KMS-11 (cell line): ENCODE measurements around the gene SORCS1.

Experiments
- H2AFZ ChIP-seq: fragments of 200-600 bp; sonication (generic); 2 replicates; pipeline ENCODE4 v1.6.1; 2016; ENCODE audit warnings: antibody characterized with exemption, mixed run types, low read depth
- H3K27ac ChIP-seq: fragments of 200-600 bp; sonication (generic); 2 replicates; pipeline ENCODE4 v1.6.1; 2016; ENCODE audit warnings: mild to moderate bottlenecking, mixed run types
- H3K27me3 ChIP-seq: fragments of 200-600 bp; sonication (generic); 2 replicates; pipeline ENCODE4 v1.6.1; 2017; ENCODE audit warnings: mild to moderate bottlenecking, low read depth, mixed run types, moderate library complexity; ENCODE audit not compliant: insufficient read depth
- H3K36me3 ChIP-seq: fragments of 200-600 bp; sonication (generic); 2 replicates; pipeline ENCODE4 v1.6.1; 2017; ENCODE audit warnings: mild to moderate bottlenecking, mixed run types; ENCODE audit not compliant: insufficient read depth
- H3K4me1 ChIP-seq: fragments of 200-600 bp; sonication (generic); 2 replicates; pipeline ENCODE4 v1.6.1; 2016; ENCODE audit warnings: mild to moderate bottlenecking, low read depth, mixed run types; ENCODE audit not compliant: poor library complexity, severe bottlenecking
- H3K4me2 ChIP-seq: fragments of 200-600 bp; sonication (generic); 2 replicates; pipeline ENCODE4 v1.7.0; 2016; ENCODE audit warnings: mild to moderate bottlenecking, mixed run types
- H3K4me3 ChIP-seq: fragments of 200-600 bp; sonication (generic); IDR thresholded peaks from 2 replicates; pipeline ENCODE4 v1.6.1; 2017; ENCODE audit warnings: low read depth, low read length, mixed read lengths; ENCODE audit not compliant: insufficient read depth
- H3K79me2 ChIP-seq: fragments of 200-600 bp; sonication (generic); 2 replicates; pipeline ENCODE4 v1.6.1; 2016; ENCODE audit warnings: low read depth, mixed run types; ENCODE audit not compliant: insufficient read depth
- H3K9ac ChIP-seq: fragments of 200-600 bp; sonication (generic); 2 replicates; pipeline ENCODE4 v1.6.1; 2016; ENCODE audit warnings: mild to moderate bottlenecking, mixed run types
- H4K20me1 ChIP-seq: fragments of 200-600 bp; sonication (generic); 2 replicates; pipeline ENCODE4 v1.6.1; 2016; ENCODE audit warnings: mild to moderate bottlenecking, mixed run types; ENCODE audit not compliant: insufficient read depth
- TF ChIP-seq, protein P1 (sequence below): fragments of 200-600 bp; sonication (generic); conservative IDR thresholded peaks from 2 replicates; pipeline ENCODE4 v1.6.1; 2017; ENCODE audit warnings: low read depth, mild to moderate bottlenecking, antibody characterized with exemption, low read length, moderate library complexity, mixed read lengths

The SORCS1 gene

DNA sequence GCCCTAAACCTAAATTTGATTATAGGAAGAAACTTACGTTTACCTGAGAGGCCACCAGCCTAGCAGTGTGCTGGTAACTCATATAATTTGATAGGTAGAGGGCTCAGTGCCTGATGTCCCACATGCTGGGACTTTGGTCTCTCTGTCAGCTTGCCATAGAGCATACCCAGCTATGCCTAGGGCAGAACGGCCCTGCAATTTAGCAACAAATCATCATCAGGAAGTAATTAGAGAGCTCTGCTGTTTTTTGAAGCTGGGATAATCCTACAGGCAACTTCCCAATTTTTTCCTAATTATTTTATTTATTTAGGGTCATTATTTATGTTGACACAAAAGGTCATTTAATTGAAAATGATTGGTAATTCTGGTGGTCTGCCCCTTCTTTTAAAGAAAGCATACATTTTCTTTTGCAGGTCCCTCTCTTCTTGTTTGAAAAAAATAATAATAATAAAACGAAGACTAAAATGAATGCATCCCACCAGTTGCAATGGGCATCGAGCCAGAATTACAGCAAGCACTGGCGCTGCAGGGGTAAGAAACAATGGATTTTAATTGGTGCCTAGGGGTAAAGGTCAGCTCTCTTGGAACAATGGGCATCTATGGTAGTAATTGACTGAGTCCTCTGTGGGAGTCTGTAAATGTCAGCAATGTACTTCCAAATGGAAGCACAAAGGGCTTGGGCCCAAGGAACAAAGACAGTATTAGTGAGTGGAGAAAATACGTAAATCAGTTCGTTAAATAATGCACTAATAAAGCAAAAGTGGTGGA, 348.0 kb downstream of the SORCS1 start:
- TF ChIP-seq, protein P1, sequence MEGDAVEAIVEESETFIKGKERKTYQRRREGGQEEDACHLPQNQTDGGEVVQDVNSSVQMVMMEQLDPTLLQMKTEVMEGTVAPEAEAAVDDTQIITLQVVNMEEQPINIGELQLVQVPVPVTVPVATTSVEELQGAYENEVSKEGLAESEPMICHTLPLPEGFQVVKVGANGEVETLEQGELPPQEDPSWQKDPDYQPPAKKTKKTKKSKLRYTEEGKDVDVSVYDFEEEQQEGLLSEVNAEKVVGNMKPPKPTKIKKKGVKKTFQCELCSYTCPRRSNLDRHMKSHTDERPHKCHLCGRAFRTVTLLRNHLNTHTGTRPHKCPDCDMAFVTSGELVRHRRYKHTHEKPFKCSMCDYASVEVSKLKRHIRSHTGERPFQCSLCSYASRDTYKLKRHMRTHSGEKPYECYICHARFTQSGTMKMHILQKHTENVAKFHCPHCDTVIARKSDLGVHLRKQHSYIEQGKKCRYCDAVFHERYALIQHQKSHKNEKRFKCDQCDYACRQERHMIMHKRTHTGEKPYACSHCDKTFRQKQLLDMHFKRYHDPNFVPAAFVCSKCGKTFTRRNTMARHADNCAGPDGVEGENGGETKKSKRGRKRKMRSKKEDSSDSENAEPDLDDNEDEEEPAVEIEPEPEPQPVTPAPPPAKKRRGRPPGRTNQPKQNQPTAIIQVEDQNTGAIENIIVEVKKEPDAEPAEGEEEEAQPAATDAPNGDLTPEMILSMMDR, result no peak
- Histone ChIP-seq H3K36me3 (no peaks in the 10 kb centered on the region), H3K27me3 (no peaks in the 10 kb centered on the region), H4K20me1 (no peaks in the 10 kb centered on the region), H3K27ac (no peak overlapping the region), H2AFZ (no peak overlapping the region), H3K4me1 (no peaks in the 10 kb centered on the region), H3K4me3 (no peak overlapping the region), H3K4me2 (no peak overlapping the region), H3K79me2 (no peaks in the 10 kb centered on the region), H3K9ac (no peak overlapping the region)

DNA sequence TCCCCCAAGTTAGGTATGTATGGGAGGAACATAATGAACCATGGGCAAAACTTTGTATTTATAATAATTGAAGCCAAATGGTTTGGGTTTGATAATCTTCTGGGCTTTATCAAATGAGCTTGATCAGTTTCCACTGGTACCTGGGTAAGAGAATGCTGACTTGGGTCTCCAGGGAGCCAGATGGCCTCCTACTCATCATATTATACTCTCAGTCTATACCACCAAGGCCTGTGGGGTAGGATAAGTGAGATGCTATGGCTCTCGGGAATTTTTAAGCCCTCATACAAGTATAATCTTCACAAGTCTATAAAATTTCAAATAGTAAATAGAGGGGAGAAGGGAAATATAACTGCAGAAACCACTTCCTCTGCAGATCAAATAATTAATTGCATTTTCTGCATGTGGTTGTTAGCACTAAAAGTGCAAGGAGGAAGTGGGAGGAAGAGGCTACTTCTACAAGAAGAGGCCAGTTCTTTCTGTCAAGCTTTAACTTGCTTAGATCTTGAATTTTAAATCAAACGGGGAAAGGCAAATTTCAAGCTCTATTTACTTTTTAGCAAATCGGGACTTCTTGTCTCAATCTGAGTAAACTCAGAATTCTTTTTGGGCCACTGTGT, 349.0 kb downstream of the SORCS1 start:
- TF ChIP-seq, protein P1, result no peak
- Histone ChIP-seq H3K36me3 (no peaks in the 10 kb centered on the region), H4K20me1 (no peaks in the 10 kb centered on the region), H2AFZ (no peak overlapping the region), H3K4me1 (no peaks in the 10 kb centered on the region), H3K27ac (no peak overlapping the region), H3K9ac (no peak overlapping the region), H3K79me2 (no peaks in the 10 kb centered on the region), H3K4me3 (no peak overlapping the region), H3K4me2 (no peak overlapping the region), H3K27me3 (no peaks in the 10 kb centered on the region)

DNA sequence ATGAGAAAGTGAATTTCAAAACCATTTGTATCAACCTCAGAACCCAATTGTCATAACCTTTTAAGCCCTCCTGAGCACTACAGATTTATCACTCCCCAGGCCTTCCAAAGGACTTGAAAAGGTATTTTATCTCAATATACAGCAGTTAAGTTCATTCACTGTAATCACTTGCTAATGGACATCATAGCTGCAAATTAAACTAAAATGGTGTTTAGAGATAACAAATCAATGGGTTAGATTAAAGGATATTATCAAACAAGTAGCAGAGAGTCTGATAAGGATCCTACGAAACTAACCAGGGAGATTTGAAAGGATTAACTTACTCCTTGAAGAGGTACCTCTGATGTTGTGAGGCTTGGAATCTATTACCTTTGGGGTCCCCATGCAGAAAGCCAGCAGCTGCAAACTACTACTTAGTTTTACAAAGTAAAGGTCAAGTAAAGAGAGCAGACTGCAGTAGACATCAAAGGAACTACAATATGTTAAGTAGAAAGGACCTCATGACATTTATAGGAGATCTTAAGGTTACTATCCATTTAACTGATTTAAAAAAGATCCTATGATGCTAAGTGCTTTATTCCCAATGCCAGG, 359.4 kb downstream of the SORCS1 start:
- Histone ChIP-seq H3K4me2 (no peak overlapping the region), H3K36me3 (no peaks in the 10 kb centered on the region), H3K4me1 (no peaks in the 10 kb centered on the region), H3K27ac (no peak overlapping the region), H2AFZ (no peak overlapping the region), H3K9ac (no peak overlapping the region), H3K27me3 (no peaks in the 10 kb centered on the region), H3K79me2 (no peaks in the 10 kb centered on the region), H4K20me1 (no peaks in the 10 kb centered on the region), H3K4me3 (no peak overlapping the region)
- TF ChIP-seq, protein P1, result no peak

DNA sequence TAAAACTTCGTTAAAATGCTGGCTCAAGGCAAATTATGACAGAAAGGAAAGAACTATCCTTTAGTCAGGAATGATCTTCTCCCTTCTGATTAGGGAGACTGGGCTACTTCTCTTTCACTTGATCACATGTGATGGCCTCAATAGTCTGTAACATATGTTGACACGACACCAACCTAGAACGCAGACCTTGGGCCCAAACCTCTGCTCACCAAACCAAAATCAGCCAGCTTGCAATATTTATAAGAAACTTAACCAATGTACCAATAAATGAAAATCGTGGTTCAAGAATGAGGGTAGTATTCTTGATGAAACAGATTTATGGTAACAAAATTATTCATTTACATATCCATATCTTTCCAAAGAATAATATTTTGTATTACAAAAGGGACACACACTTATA, 361.6 kb downstream of the SORCS1 start:
- H3K4me3 ChIP-seq, result no peak overlapping the region
- H3K36me3 ChIP-seq, result no peaks in the 10 kb centered on the region
- no peak overlapping the region for H3K9ac ChIP-seq
- no peaks in the 10 kb centered on the region for H3K4me1 ChIP-seq
- H3K4me2 ChIP-seq, result no peak overlapping the region
- H2AFZ ChIP-seq, result no peak overlapping the region
- no peaks in the 10 kb centered on the region for H3K79me2 ChIP-seq
- no peak overlapping the region for H3K27ac ChIP-seq
- no peaks in the 10 kb centered on the region for H3K27me3 ChIP-seq
- TF ChIP-seq, protein P1, result no peak
- H4K20me1 ChIP-seq, result no peaks in the 10 kb centered on the region
